ENCODE data around the gene ALDH2. TPM values are rescaled to one million over a fixed set of nuclear protein-coding genes. Genes with fewer than 3 reads are reported as not detected.

The ALDH2 gene
- total and polyA plus RNA-seq, 2 of the 8 experiments (the other 6 are each of a cell fraction or from before 2014, with no cell fraction given): 25.4 to 43.8 TPM

GRCh38 chr12:111784953-111785352 is 18.2 kb downstream of the ALDH2 start:
- Histone ChIP-seq H2BK20ac (ENCODE audit: low read length) (no peak overlapping the region), H3K79me2 (ENCODE audit: control insufficient read depth in 1 of 2, insufficient read depth in 2 of 2, low read length in 2 of 2) (no peaks in the 10 kb centered on the region), H3K23ac (ENCODE audit: insufficient read length) (no peak overlapping the region), H2BK15ac (ENCODE audit: low read length) (no peak overlapping the region), H3K36me3 (ENCODE audit: control insufficient read depth in 2 of 4, insufficient read depth in 4 of 4, low read length in 3 of 4) (peaks cover under 1 to 24% (median 10%) of the 10 kb centered on the region in 4 experiments; a peak in 6 of 8 replicates), H3K4me1 (replicated peaks in 1 of 4; ENCODE audit: control insufficient read depth in 3 of 4, insufficient read depth in 4 of 4, low read length in 3 of 4) (no peaks in the 10 kb centered on the region), H2AK5ac (ENCODE audit: low read depth, low read length) (no peak overlapping the region), H3K23me2 (ENCODE audit: low read depth, low read length) (no peaks in the 10 kb centered on the region), H3K14ac (ENCODE audit: insufficient read length) (no peak overlapping the region), H3K27ac (ENCODE audit: low read depth, low read length) (no peak overlapping the region), H4K20me1 (replicated peaks in 1 of 2; ENCODE audit: control insufficient read depth in 1 of 2, insufficient read depth in 2 of 2, low read length in 2 of 2) (peaks cover 0 to 4% of the 10 kb centered on the region in 2 experiments), H2BK5ac (ENCODE audit: low read depth, low read length) (0 out of 2 replicates have a peak overlapping the region, but pooled peaks have one; percentile 16), H3K9ac (replicated peaks in 1 of 4; ENCODE audit: extremely low read depth in 1 of 4, low read depth in 3 of 4, low read length in 3 of 4) (no peak overlapping the region), H4K5ac (ENCODE audit: insufficient read length, low read depth, low read length) (no peak overlapping the region), H3K18ac (ENCODE audit: extremely low read depth, low read length) (no peak overlapping the region), H4K91ac (replicated peaks; ENCODE audit: insufficient read length, low read length) (no peak overlapping the region), H3K4me3 (ENCODE audit: extremely low read depth in 1 of 4, insufficient read depth in 2 of 4, low read depth in 3 of 4, low read length in 4 of 4) (no peak overlapping the region), H3K4me2 (ENCODE audit: insufficient read depth in 1 of 2, low read depth in 2 of 2, low read length in 2 of 2) (no peak overlapping the region), H3K9me3 (ENCODE audit: insufficient read depth in 2 of 2, low read depth in 1 of 2, low read length in 1 of 2) (no peaks in the 10 kb centered on the region), H2BK120ac (replicated peaks; ENCODE audit: low read depth, low read length) (no peak overlapping the region), H2BK12ac (ENCODE audit: low read depth, low read length) (no peak overlapping the region), H2AFZ (ENCODE audit: low read length) (no peak overlapping the region), H3K4ac (replicated peaks; ENCODE audit: insufficient read length, low read depth, low read length) (no peak overlapping the region), H3K27me3 (replicated peaks in 1 of 4; ENCODE audit: control insufficient read depth in 3 of 4, extremely low read depth in 1 of 4, insufficient read depth in 3 of 4, low read length in 3 of 4) (no peaks in the 10 kb centered on the region), H3K56ac (replicated peaks; ENCODE audit: insufficient read length, low read depth, low read length) (no peak overlapping the region), H3K79me1 (ENCODE audit: low read depth, low read length) (no peaks in the 10 kb centered on the region), H4K8ac (ENCODE audit: extremely low read depth, insufficient read depth, low read length) (no peak overlapping the region)
- ChIA-PET POLR2A (ENCODE audit: partially characterized antibody) (interaction anchor here (1.1 to 1.6 kb wide), 3 partner anchors 9 to 32 kb away, joined by 4 to 5 read pairs (median 5); no protein-coding TSS in a partner anchor), CTCF (ENCODE audit: partially characterized antibody) (interaction anchor here (1.1 to 11.1 kb wide), 2 partner anchors 24 to 31 kb away, joined by 3 to 90 read pairs; no protein-coding TSS in a partner anchor)
- 92% methylated on average over 4 of the region's 4 CpGs; no CpG with 5 or more reads in 1 of the 2 experiments for WGBS, 2 experiments (ENCODE audit: extremely low coverage in 1 of 2, insufficient coverage in 1 of 2, insufficient read length in 1 of 2, insufficient replicate concordance in 2 of 2, low coverage in 1 of 2, low lambda C conversion rate in 2 of 2, missing lambda C conversion rate in 1 of 2)
- FAIRE-seq (no peak), DNase-seq (ENCODE audit: low read depth in 1 of 2, low spot score in 2 of 2) (no peak)
- TF ChIP-seq POU5F1 (IDR thresholded peaks at IDR 0.05; ENCODE audit: low read depth, low read length) (no peak), TCF12 (IDR thresholded peaks at IDR 0.05; ENCODE audit: low read depth, low read length) (no peak), EZH2 (IDR thresholded peaks at IDR 0.05; ENCODE audit: low read depth, low read length, severe bottlenecking) (no peak), CTCF (IDR thresholded peaks at IDR 0.05; ENCODE audit: control extremely low read depth in 1 of 3, insufficient read depth in 1 of 3, low read depth in 1 of 3, low read length in 3 of 3) (no peak), POLR2AphosphoS5 (IDR thresholded peaks at IDR 0.05; ENCODE audit: low read depth, low read length) (no peak), FOSL1 (IDR thresholded peaks at IDR 0.05; ENCODE audit: insufficient read depth, low read depth, low read length) (no peak), GTF2F1 (IDR thresholded peaks at IDR 0.05; ENCODE audit: borderline replicate concordance, low read depth, low read length) (no peak), ASH2L (IDR thresholded peaks at IDR 0.05; ENCODE audit: low read length) (no peak), NANOG (IDR thresholded peaks at IDR 0.05; ENCODE audit: insufficient read depth, low read depth, low read length, poor library complexity, severe bottlenecking) (no peak), HDAC2 (IDR thresholded peaks at IDR 0.05; ENCODE audit: borderline replicate concordance in 1 of 2, low read depth in 2 of 2, low read length in 2 of 2) (no peak), JUND (IDR thresholded peaks at IDR 0.05; ENCODE audit: low read length) (no peak)
